IMR-90 (cell line): Measurements from ENCODE around the gene CREBBP. TPM values are rescaled to one million over a fixed set of nuclear protein-coding genes. Genes with fewer than 3 reads are reported as not detected.

Experiments
- ATAC-seq: fragments of 200-7000 bp; cut with Tn5 transposase; 2 replicates; pipeline ENCODE4 v1.9.1; 2020; ENCODE audit warnings: low read depth, mild to moderate bottlenecking, moderate library complexity
- BruUV-seq: library from RNA; stranded (reverse); fragments of 400-500 nt; replicated peaks from 2 replicates; lab custom pipeline; 2021; lab: Mats Ljungman, UMichigan
- CTCF ChIA-PET: fragments of 300-600 bp; formaldehyde crosslinking; extraction: SDS; loops from one replicate; lab custom pipeline; 2021; ENCODE audit warnings: antibody characterized with exemption; lab: Yijun Ruan, JAX
- POLR2A ChIA-PET: fragments of 300-600 bp; sonication (Branson Sonifier 250); formaldehyde crosslinking; loops from one replicate; lab custom pipeline; 2022; ENCODE audit warnings: antibody characterized with exemption; ENCODE audit not compliant: unreplicated experiment; lab: Charles Lee
- DNase-seq: peaks from one replicate; pipeline ENCODE4 v3.0.0; 2013
- H2AFZ ChIP-seq: replicated peaks from 2 replicates; pipeline ENCODE3; 2013; ENCODE audit warnings: low read length, mild to moderate bottlenecking; ENCODE audit not compliant: poor library complexity
- H2AK5ac ChIP-seq: 2 replicates; pipeline ENCODE4 v1.6.1; 2013; ENCODE audit warnings: low read depth, low read length, inconsistent platforms
- H2AK9ac ChIP-seq: replicated peaks from 2 replicates; pipeline ENCODE3; 2013; ENCODE audit warnings: mild to moderate bottlenecking, low read depth, low read length, moderate library complexity; ENCODE audit not compliant: poor library complexity
- H2BK120ac ChIP-seq: 2 replicates; pipeline ENCODE4 v1.6.1; 2013; ENCODE audit warnings: low read depth, low read length, inconsistent platforms
- H2BK15ac ChIP-seq: 3 replicates; pipeline ENCODE4 v1.6.1; 2013; ENCODE audit warnings: low read depth, low read length, inconsistent platforms
- H2BK20ac ChIP-seq: 2 replicates; pipeline ENCODE4 v1.6.1; 2013; ENCODE audit warnings: low read depth, mild to moderate bottlenecking, inconsistent platforms, low read length, moderate library complexity
- H2BK5ac ChIP-seq: 2 replicates; pipeline ENCODE4 v1.6.1; 2013; ENCODE audit warnings: mild to moderate bottlenecking, low read depth, low read length, inconsistent platforms; ENCODE audit not compliant: poor library complexity, severe bottlenecking
- H3K14ac ChIP-seq: replicated peaks from 2 replicates; pipeline ENCODE4 v1.6.1; 2013; ENCODE audit warnings: low read depth, low read length, inconsistent platforms
- H3K18ac ChIP-seq: 2 replicates; pipeline ENCODE4 v1.6.1; 2013; ENCODE audit warnings: low read depth, low read length, control low read depth
- H3K23ac ChIP-seq: 2 replicates; pipeline ENCODE4 v1.6.1; 2013; ENCODE audit warnings: low read depth, low read length, inconsistent platforms
- H3K27ac ChIP-seq: 2 replicates; pipeline ENCODE4 v1.5.1; 2013; ENCODE audit warnings: mild to moderate bottlenecking, control low read depth, low read length; ENCODE audit not compliant: insufficient read depth
- H3K27me3 ChIP-seq: 2 replicates; pipeline ENCODE4 v1.6.1; 2013; ENCODE audit warnings: low read length; ENCODE audit not compliant: control insufficient read depth, insufficient read depth
- H3K36me3 ChIP-seq: 2 replicates; pipeline ENCODE4 v1.6.1; 2013; ENCODE audit warnings: low read length, mixed read lengths; ENCODE audit not compliant: control insufficient read depth, insufficient read depth
- H3K4ac ChIP-seq: 2 replicates; pipeline ENCODE4 v1.6.1; 2013; ENCODE audit warnings: low read depth, low read length, inconsistent platforms
- H3K4me1 ChIP-seq: 2 replicates; pipeline ENCODE4 v1.6.1; 2013; ENCODE audit warnings: low read length, mixed read lengths; ENCODE audit not compliant: control insufficient read depth, insufficient read depth
- H3K4me2 ChIP-seq: 2 replicates; pipeline ENCODE4 v1.6.1; 2013; ENCODE audit warnings: low read depth, mild to moderate bottlenecking, control low read depth, low read length, moderate library complexity
- H3K4me3 ChIP-seq: 2 replicates; pipeline ENCODE4 v1.5.1; 2013; ENCODE audit warnings: low read depth, mild to moderate bottlenecking, control low read depth, low read length, moderate library complexity; ENCODE audit not compliant: insufficient read depth
- H3K56ac ChIP-seq: 2 replicates; pipeline ENCODE4 v1.6.1; 2013; ENCODE audit warnings: low read length, inconsistent platforms; ENCODE audit not compliant: insufficient read depth; ENCODE audit errors: extremely low read depth
- H3K79me1 ChIP-seq, 2 experiments: 2 replicates each; pipeline ENCODE4 v1.6.1; 2013; ENCODE audit warnings: low read length in 2 of 2, inconsistent platforms in 1 of 2, low read depth in 1 of 2
- H3K9ac ChIP-seq: 2 replicates; pipeline ENCODE4 v1.6.1; 2013; ENCODE audit warnings: low read depth, low read length, control low read depth
- H3K9me1 ChIP-seq: 2 replicates; pipeline ENCODE4 v1.6.1; 2013; ENCODE audit warnings: low read length, inconsistent platforms; ENCODE audit not compliant: insufficient read depth
- H3K9me3 ChIP-seq: 2 replicates; pipeline ENCODE4 v1.6.1; 2013; ENCODE audit warnings: low read length; ENCODE audit not compliant: control insufficient read depth, insufficient read depth
- H4K20me1 ChIP-seq: 2 replicates; pipeline ENCODE4 v1.6.1; 2013; ENCODE audit warnings: low read length, inconsistent platforms; ENCODE audit not compliant: insufficient read depth
- H4K5ac ChIP-seq: 2 replicates; pipeline ENCODE4 v1.6.1; 2013; ENCODE audit warnings: mild to moderate bottlenecking, low read depth, low read length, control low read depth
- H4K8ac ChIP-seq, 2 experiments: 2 replicates each; pipeline ENCODE4 v1.6.1; 2013; ENCODE audit warnings: low read depth in 2 of 2, low read length in 2 of 2, control low read depth in 1 of 2, inconsistent platforms in 1 of 2
- H4K91ac ChIP-seq: 2 replicates; pipeline ENCODE4 v1.6.1; 2013; ENCODE audit warnings: low read depth, low read length, inconsistent platforms; ENCODE audit not compliant: insufficient read depth
- BHLHE40 ChIP-seq: fragments of 150-350 bp; IDR thresholded peaks from 2 replicates; pipeline ENCODE4 v1.6.1; 2016; ENCODE audit warnings: mild to moderate bottlenecking, low read depth, low read length
- CEBPB ChIP-seq: IDR thresholded peaks from 2 replicates; pipeline ENCODE4 v1.6.1; 2012; ENCODE audit warnings: low read depth, low read length, improper control_type of control experiment
- CHD1 ChIP-seq: IDR thresholded peaks from 2 replicates; pipeline ENCODE4 v1.6.1; 2012; ENCODE audit warnings: low read depth, low read length, improper control_type of control experiment
- FOS ChIP-seq: fragments of 150-350 bp; IDR thresholded peaks from 2 replicates; pipeline ENCODE4 v1.6.1; 2016; ENCODE audit warnings: low read depth, low read length
- MAFK ChIP-seq: IDR thresholded peaks from 2 replicates; pipeline ENCODE4 v1.6.1; 2012; ENCODE audit warnings: low read depth, low read length, improper control_type of control experiment
- MXI1 ChIP-seq: IDR thresholded peaks from 2 replicates; pipeline ENCODE4 v1.6.1; 2012; ENCODE audit warnings: low read depth, mild to moderate bottlenecking, low read length, moderate library complexity, borderline replicate concordance
- NFE2L2 ChIP-seq: fragments of 150-350 bp; IDR thresholded peaks from 2 replicates; pipeline ENCODE4 v1.6.1; 2016; ENCODE audit warnings: low read depth, mild to moderate bottlenecking, low read length
- POLR2A ChIP-seq: IDR thresholded peaks from 2 replicates; pipeline ENCODE4 v1.6.1; 2012; ENCODE audit warnings: mild to moderate bottlenecking, low read depth, low read length
- RAD21 ChIP-seq: IDR thresholded peaks from 2 replicates; pipeline ENCODE4 v1.6.1; 2012; ENCODE audit warnings: low read length, improper control_type of control experiment
- RCOR1 ChIP-seq: IDR thresholded peaks from 2 replicates; pipeline ENCODE4 v1.6.1; 2012; ENCODE audit warnings: mild to moderate bottlenecking, low read length, improper control_type of control experiment; ENCODE audit not compliant: insufficient replicate concordance
- RFX5 ChIP-seq: IDR thresholded peaks from 2 replicates; pipeline ENCODE4 v1.8.0; 2012; ENCODE audit warnings: low read depth, mild to moderate bottlenecking, low read length, moderate library complexity
- SMC3 ChIP-seq: fragments of 150-350 bp; IDR thresholded peaks from 2 replicates; pipeline ENCODE4 v1.6.1; 2016; ENCODE audit warnings: low read depth, mild to moderate bottlenecking, antibody characterized with exemption, low read length, moderate library complexity
- WGBS, 2 experiments: methylation state at CpG; one replicate each; pipeline versions ENCODE4 v1.1.5 to v1.1.7; 2013; ENCODE audit warnings: missing lambda C conversion rate in 2 of 2; ENCODE audit not compliant: insufficient read length in 1 of 2; ENCODE audit errors: extremely low coverage in 2 of 2; 5-methylcytosine and 5-hydroxymethylcytosine counted together
- dilution Hi-C: fragments of 300-500 bp; cut with HindIII; formaldehyde crosslinking; loops from one replicate; pipeline ENCODE4 v1.14.3; 2018; ENCODE audit warnings: low sequenced_read_pairs; ENCODE audit not compliant: unreplicated experiment
- in situ Hi-C: fragments of 300-500 bp; cut with MboI; formaldehyde crosslinking; loops from 3 replicates; pipeline ENCODE4 v1.14.3; 2019; ENCODE audit warnings: low sequenced_read_pairs, inconsistent platforms, mixed read lengths
- intact Hi-C: fragments of 100-400 bp; cut with micrococcal nuclease; formaldehyde crosslinking; loops from 2 replicates; pipeline ENCODE4 v1.10.0; 2022
- polyA plus RNA-seq, 3 experiments: library from polyadenylated mRNA; depleted of rRNA; stranded (reverse); fragments of >200 nt; gene quantifications; 2 replicates each; pipeline ENCODE4 v1.2.3, GENCODE V29; 2012; ENCODE audit warnings: low replicate concordance in 1 of 3
- total RNA-seq: library from RNA; depleted of rRNA; stranded (reverse); fragments of >200 nt; gene quantifications from 2 replicates; pipeline ENCODE4 v1.2.3, GENCODE V29; 2012
- TF ChIP-seq, protein P1 (sequence below): fragments of 150-350 bp; IDR thresholded peaks from 2 replicates; pipeline ENCODE4 v1.6.1; 2017; ENCODE audit warnings: mild to moderate bottlenecking, antibody characterized with exemption, low read length, low read depth
- TF ChIP-seq, protein P2 (sequence below): fragments of 150-350 bp; IDR thresholded peaks from 2 replicates; pipeline ENCODE4 v1.6.1; 2016; ENCODE audit warnings: low read depth, mild to moderate bottlenecking, low read length, moderate library complexity, borderline replicate concordance
- TF ChIP-seq, protein P3 (sequence below): conservative IDR thresholded peaks from 2 replicates; pipeline ENCODE4 v1.5.1; 2012; ENCODE audit warnings: mild to moderate bottlenecking, low read depth, low read length, improper control_type of control experiment

Gene CREBBP
- total and polyA plus RNA-seq, 2 of the 4 experiments (the other 2 are of a cell fraction): 7.3 to 12.5 TPM

DNA sequence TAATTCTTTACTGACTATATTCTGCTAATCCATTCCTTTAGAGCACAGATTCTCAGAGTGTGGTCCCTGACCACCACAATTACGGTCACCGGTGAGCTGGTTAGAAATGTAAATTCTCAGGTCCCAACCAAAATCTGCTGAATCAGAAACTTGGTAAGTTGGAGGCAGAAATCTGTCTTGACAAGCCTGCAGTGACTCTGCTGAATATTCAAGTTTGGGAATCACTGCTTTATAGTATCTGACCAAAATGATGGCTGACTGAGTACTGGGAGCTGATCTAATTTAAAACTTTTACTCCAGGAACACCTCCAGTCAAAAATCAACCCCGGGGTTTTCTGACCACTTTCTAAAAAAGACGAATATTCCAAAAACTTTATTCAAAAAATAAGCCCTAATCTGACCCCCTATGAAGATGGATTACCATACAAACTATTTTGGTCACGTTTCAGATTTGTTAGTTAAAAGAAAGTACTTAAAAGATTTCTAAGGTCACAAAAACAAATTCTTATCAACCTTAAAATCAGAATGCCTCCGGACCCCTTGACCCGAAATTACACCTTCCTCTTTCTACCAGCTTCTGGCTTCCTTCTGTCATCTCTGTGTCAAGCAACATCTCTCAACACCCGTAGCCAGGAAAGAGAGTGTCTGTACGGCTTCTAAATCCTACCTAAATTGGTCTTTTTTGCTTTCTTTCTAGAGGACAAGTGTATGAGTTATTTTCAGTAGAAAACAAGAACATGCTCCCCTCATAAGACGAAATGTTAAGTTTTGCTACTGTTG, 38.6 kb downstream of the CREBBP start:
- no peaks in the 10 kb centered on the region for H3K36me3 ChIP-seq
- ChIA-PET CTCF (interaction anchor here (0.6 to 1.1 kb wide), 2 partner anchors 11 to 30 kb away, joined by 3 to 7 read pairs; no protein-coding TSS in a partner anchor), POLR2A (no interaction called here)
- 93% methylated on average over 2 of the region's 10 CpGs; no CpG with 5 or more reads in 1 of the 2 experiments for WGBS, 2 experiments
- no peak overlapping the region for H2BK5ac ChIP-seq
- no peak overlapping the region for H2AK9ac ChIP-seq
- H3K27ac ChIP-seq: no peak overlapping the region
- ATAC-seq (no peak), DNase-seq (no peak)
- dilution Hi-C loops: no loop called here
- H3K56ac ChIP-seq: no peak overlapping the region
- no peak overlapping the region for H3K4me3 ChIP-seq
- peaks cover 29 to 77% of the 10 kb centered on the region in 2 experiments for H3K79me1 ChIP-seq
- H2AK5ac ChIP-seq: no peak overlapping the region
- no peak overlapping the region for H4K91ac ChIP-seq
- H3K9ac ChIP-seq: no peak overlapping the region
- intact Hi-C loops: no loop called here
- H2BK120ac ChIP-seq: no peak overlapping the region
- H3K27me3 ChIP-seq: no peaks in the 10 kb centered on the region
- in situ Hi-C loops: no loop called here
- H3K9me1 ChIP-seq: peaks cover 22% of the 10 kb centered on the region
- H3K9me3 ChIP-seq: no peaks in the 10 kb centered on the region
- no peak overlapping the region for H2BK20ac ChIP-seq
- no peak overlapping the region for H2BK15ac ChIP-seq
- no peak overlapping the region for H3K14ac ChIP-seq
- peaks cover 89% of the 10 kb centered on the region for H4K20me1 ChIP-seq
- H3K4ac ChIP-seq: no peak overlapping the region
- no peak overlapping the region for H4K5ac ChIP-seq
- no peak overlapping the region for H3K4me2 ChIP-seq
- no peak overlapping the region for H2AFZ ChIP-seq
- H3K23ac ChIP-seq: peak overlapping the region; percentile 59
- no TSS peak for BruUV-seq
- peaks cover 15% of the 10 kb centered on the region for H3K4me1 ChIP-seq
- no peak overlapping the region for H3K18ac ChIP-seq
- H4K8ac ChIP-seq: no peak overlapping the region
- TF ChIP-seq, protein P1, sequence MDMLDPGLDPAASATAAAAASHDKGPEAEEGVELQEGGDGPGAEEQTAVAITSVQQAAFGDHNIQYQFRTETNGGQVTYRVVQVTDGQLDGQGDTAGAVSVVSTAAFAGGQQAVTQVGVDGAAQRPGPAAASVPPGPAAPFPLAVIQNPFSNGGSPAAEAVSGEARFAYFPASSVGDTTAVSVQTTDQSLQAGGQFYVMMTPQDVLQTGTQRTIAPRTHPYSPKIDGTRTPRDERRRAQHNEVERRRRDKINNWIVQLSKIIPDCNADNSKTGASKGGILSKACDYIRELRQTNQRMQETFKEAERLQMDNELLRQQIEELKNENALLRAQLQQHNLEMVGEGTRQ: no peak; the same call in 1 of the 2 replicates
- TF ChIP-seq, protein P2, sequence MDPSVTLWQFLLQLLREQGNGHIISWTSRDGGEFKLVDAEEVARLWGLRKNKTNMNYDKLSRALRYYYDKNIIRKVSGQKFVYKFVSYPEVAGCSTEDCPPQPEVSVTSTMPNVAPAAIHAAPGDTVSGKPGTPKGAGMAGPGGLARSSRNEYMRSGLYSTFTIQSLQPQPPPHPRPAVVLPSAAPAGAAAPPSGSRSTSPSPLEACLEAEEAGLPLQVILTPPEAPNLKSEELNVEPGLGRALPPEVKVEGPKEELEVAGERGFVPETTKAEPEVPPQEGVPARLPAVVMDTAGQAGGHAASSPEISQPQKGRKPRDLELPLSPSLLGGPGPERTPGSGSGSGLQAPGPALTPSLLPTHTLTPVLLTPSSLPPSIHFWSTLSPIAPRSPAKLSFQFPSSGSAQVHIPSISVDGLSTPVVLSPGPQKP: no peak
- TF ChIP-seq, protein P3, sequence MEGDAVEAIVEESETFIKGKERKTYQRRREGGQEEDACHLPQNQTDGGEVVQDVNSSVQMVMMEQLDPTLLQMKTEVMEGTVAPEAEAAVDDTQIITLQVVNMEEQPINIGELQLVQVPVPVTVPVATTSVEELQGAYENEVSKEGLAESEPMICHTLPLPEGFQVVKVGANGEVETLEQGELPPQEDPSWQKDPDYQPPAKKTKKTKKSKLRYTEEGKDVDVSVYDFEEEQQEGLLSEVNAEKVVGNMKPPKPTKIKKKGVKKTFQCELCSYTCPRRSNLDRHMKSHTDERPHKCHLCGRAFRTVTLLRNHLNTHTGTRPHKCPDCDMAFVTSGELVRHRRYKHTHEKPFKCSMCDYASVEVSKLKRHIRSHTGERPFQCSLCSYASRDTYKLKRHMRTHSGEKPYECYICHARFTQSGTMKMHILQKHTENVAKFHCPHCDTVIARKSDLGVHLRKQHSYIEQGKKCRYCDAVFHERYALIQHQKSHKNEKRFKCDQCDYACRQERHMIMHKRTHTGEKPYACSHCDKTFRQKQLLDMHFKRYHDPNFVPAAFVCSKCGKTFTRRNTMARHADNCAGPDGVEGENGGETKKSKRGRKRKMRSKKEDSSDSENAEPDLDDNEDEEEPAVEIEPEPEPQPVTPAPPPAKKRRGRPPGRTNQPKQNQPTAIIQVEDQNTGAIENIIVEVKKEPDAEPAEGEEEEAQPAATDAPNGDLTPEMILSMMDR: no peak
- TF ChIP-seq MXI1 (no peak), RFX5 (no peak), RCOR1 (no peak), MAFK (no peak), BHLHE40 (no peak), RAD21 (no peak), SMC3 (no peak), CEBPB (no peak), FOS (no peak), NFE2L2 (no peak), POLR2A (no peak), CHD1 (no peak)
